ENCODE measurements around the gene NHERF1.

The NHERF1 gene

GRCh38 chr17:74728033-74728701 lies 20.3 kb upstream of the NHERF1 start:
- Mint-ChIP-seq H3K27me3 (no peaks in the 10 kb centered on the region), H3K4me3 (no peak overlapping the region), H3K9me3 (no peaks in the 10 kb centered on the region), H3K36me3 (ENCODE audit: low read depth) (no peaks in the 10 kb centered on the region), H3K27ac (no peak overlapping the region), H3K4me1 (ENCODE audit: low read depth) (peaks cover 18% of the 10 kb centered on the region)
- no peak for DNase-seq

GRCh38 chr17:74728702-74729075 lies 19.7 kb upstream of the NHERF1 start:
- H3K27me3 Mint-ChIP-seq = no peaks in the 10 kb centered on the region
- H3K4me3 Mint-ChIP-seq = no peak overlapping the region
- no peaks in the 10 kb centered on the region for H3K36me3 Mint-ChIP-seq (ENCODE audit: low read depth)
- no peak overlapping the region for H3K27ac Mint-ChIP-seq
- H3K9me3 Mint-ChIP-seq = no peaks in the 10 kb centered on the region
- DNase-seq = no peak
- peaks cover 18% of the 10 kb centered on the region for H3K4me1 Mint-ChIP-seq (ENCODE audit: low read depth)

GRCh38 chr17:74729368-74729767 lies 19.1 kb upstream of the NHERF1 start:
- H3K27ac Mint-ChIP-seq = no peak overlapping the region
- H3K27me3 Mint-ChIP-seq = no peaks in the 10 kb centered on the region

GRCh38 chr17:74729866-74730265 lies 18.6 kb upstream of the NHERF1 start:
- Mint-ChIP-seq H3K4me1 (ENCODE audit: low read depth) (peaks cover 17% of the 10 kb centered on the region), H3K36me3 (ENCODE audit: low read depth) (no peaks in the 10 kb centered on the region), H3K9me3 (no peaks in the 10 kb centered on the region), H3K4me3 (no peak overlapping the region), H3K27me3 (no peaks in the 10 kb centered on the region), H3K27ac (no peak overlapping the region)
- no peak for DNase-seq

More at GRCh38 chr17:74729368-74729767, 19.1 kb upstream of the NHERF1 start:
- DNase-seq = no peak
- no peaks in the 10 kb centered on the region for H3K9me3 Mint-ChIP-seq
- no peak overlapping the region for H3K4me3 Mint-ChIP-seq
- H3K4me1 Mint-ChIP-seq (ENCODE audit: low read depth) = peaks cover 17% of the 10 kb centered on the region
- H3K36me3 Mint-ChIP-seq (ENCODE audit: low read depth) = no peaks in the 10 kb centered on the region

- H3K9me3 Mint-ChIP-seq = no peaks in the 10 kb centered on the region
- H3K27me3 Mint-ChIP-seq = no peaks in the 10 kb centered on the region
- H3K4me1 Mint-ChIP-seq (ENCODE audit: low read depth) = peaks cover 17% of the 10 kb centered on the region
- H3K36me3 Mint-ChIP-seq (ENCODE audit: low read depth) = no peaks in the 10 kb centered on the region
- peak; percentile 56 for DNase-seq
- no peak overlapping the region for H3K4me3 Mint-ChIP-seq
- no peak overlapping the region for H3K27ac Mint-ChIP-seq
These were observed 17.7 kb upstream of the NHERF1 start for GRCh38 chr17:74730491-74731346.

- Mint-ChIP-seq H3K36me3 (ENCODE audit: low read depth) (no peaks in the 10 kb centered on the region), H3K27ac (no peak overlapping the region), H3K4me1 (ENCODE audit: low read depth) (peaks cover 18% of the 10 kb centered on the region), H3K27me3 (peaks cover 2% of the 10 kb centered on the region), H3K4me3 (no peak overlapping the region), H3K9me3 (no peaks in the 10 kb centered on the region)
- DNase-seq = no peak
These were observed 17.2 kb upstream of the NHERF1 start for GRCh38 chr17:74731347-74731605.

- H3K9me3 Mint-ChIP-seq = no peaks in the 10 kb centered on the region
- peaks cover 22% of the 10 kb centered on the region for H3K4me1 Mint-ChIP-seq (ENCODE audit: low read depth)
- H3K27me3 Mint-ChIP-seq = peaks cover 4% of the 10 kb centered on the region
- no peak for DNase-seq
- H3K36me3 Mint-ChIP-seq (ENCODE audit: low read depth) = no peaks in the 10 kb centered on the region
- no peak overlapping the region for H3K27ac Mint-ChIP-seq
- no peak overlapping the region for H3K4me3 Mint-ChIP-seq
These were observed 16.2 kb upstream of the NHERF1 start for GRCh38 chr17:74732042-74732867.

- Mint-ChIP-seq H3K27ac (no peak overlapping the region), H3K4me1 (ENCODE audit: low read depth) (peaks cover 34% of the 10 kb centered on the region), H3K4me3 (no peak overlapping the region), H3K27me3 (peaks cover 4% of the 10 kb centered on the region), H3K36me3 (ENCODE audit: low read depth) (no peaks in the 10 kb centered on the region), H3K9me3 (no peaks in the 10 kb centered on the region)
- no peak for DNase-seq
These were observed 14.9 kb upstream of the NHERF1 start for GRCh38 chr17:74733365-74734122.

GRCh38 chr17:74734256-74734655 lies 14.2 kb upstream of the NHERF1 start:
- no peaks in the 10 kb centered on the region for H3K36me3 Mint-ChIP-seq (ENCODE audit: low read depth)
- H3K27ac Mint-ChIP-seq = no peak overlapping the region
- peaks cover 4% of the 10 kb centered on the region for H3K27me3 Mint-ChIP-seq
- H3K4me3 Mint-ChIP-seq = no peak overlapping the region
- DNase-seq = no peak
- H3K9me3 Mint-ChIP-seq = no peaks in the 10 kb centered on the region
- H3K4me1 Mint-ChIP-seq (ENCODE audit: low read depth) = peaks cover 42% of the 10 kb centered on the region

- Mint-ChIP-seq H3K27me3 (peaks cover 4% of the 10 kb centered on the region), H3K4me3 (peak within 1 kb of the TSS; percentile 72), H3K4me1 (ENCODE audit: low read depth) (peaks cover 47% of the 10 kb centered on the region), H3K27ac (peak within 1 kb of the TSS; percentile 82), H3K9me3 (no peaks in the 10 kb centered on the region), H3K36me3 (ENCODE audit: low read depth) (no peaks in the 10 kb centered on the region)
- DNase-seq = peak; percentile 71
These were observed 11.7 kb upstream of the NHERF1 start, which contains the start of gene RAB37 for GRCh38 chr17:74736513-74737298. TSS of gene RAB37 (plus strand) at chr17:74737256. CDS start at chr17:74737273, 17 bp downstream.

- H3K27me3 Mint-ChIP-seq = peaks cover 4% of the 10 kb centered on the region
- DNase-seq = peak; percentile 64
- no peaks in the 10 kb centered on the region for H3K36me3 Mint-ChIP-seq (ENCODE audit: low read depth)
- H3K9me3 Mint-ChIP-seq = no peaks in the 10 kb centered on the region
- H3K4me3 Mint-ChIP-seq = peak overlapping the region; percentile 72
- peak overlapping the region; percentile 82 for H3K27ac Mint-ChIP-seq
- peaks cover 55% of the 10 kb centered on the region for H3K4me1 Mint-ChIP-seq (ENCODE audit: low read depth)
These were observed 11.0 kb upstream of the NHERF1 start for GRCh38 chr17:74737299-74738050.

- DNase-seq = peak; percentile 81
- Mint-ChIP-seq H3K27ac (peak overlapping the region; percentile 82), H3K36me3 (ENCODE audit: low read depth) (no peaks in the 10 kb centered on the region)
These were observed 10.1 kb upstream of the NHERF1 start for GRCh38 chr17:74738051-74738996.

More at GRCh38 chr17:74738051-74738996, 10.1 kb upstream of the NHERF1 start:
- H3K4me1 Mint-ChIP-seq (ENCODE audit: low read depth) = peaks cover 63% of the 10 kb centered on the region
- H3K27me3 Mint-ChIP-seq = peaks cover 4% of the 10 kb centered on the region
- H3K9me3 Mint-ChIP-seq = no peaks in the 10 kb centered on the region
- H3K4me3 Mint-ChIP-seq = peak overlapping the region; percentile 72

Measured in activated T-cell treated with anti-CD3 and anti-CD28 coated beads, Interleukin-2, amount 50 U/mL, for 24 hours (primary cell).